LoVo (cell line): ENCODE data around the gene DPF3.

Source experiments
- DNase-seq: peaks from one replicate; pipeline ENCODE4 v3.0.0-alpha.2; 2016; ENCODE audit warnings: low spot score

Gene DPF3

DNA sequence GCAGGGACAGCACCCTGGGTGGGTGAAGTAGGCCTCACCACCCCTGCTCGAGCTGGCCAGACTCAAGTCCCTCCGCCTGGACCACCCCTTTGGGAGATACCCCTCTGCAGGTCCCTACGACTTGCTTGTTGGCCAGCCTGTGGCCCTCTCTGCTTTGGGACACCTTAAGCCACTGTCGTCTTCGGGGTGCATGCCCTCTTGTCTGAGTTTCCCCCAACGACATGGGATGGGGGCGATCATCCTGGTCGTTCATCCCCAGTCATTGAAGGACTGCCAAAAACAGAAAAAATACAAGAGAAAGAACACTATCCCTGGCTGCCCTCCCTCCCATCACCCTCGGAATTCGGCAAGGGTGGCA is 151.1 kb downstream of the DPF3 start:
- DNase-seq: no peak

- DNase-seq: no peak
Observed at GRCh38 chr14:72742118-72742837, 151.6 kb downstream of the DPF3 start.

- no peak for DNase-seq
Observed at GRCh38 chr14:72741826-72742117, 152.1 kb downstream of the DPF3 start.

DNA sequence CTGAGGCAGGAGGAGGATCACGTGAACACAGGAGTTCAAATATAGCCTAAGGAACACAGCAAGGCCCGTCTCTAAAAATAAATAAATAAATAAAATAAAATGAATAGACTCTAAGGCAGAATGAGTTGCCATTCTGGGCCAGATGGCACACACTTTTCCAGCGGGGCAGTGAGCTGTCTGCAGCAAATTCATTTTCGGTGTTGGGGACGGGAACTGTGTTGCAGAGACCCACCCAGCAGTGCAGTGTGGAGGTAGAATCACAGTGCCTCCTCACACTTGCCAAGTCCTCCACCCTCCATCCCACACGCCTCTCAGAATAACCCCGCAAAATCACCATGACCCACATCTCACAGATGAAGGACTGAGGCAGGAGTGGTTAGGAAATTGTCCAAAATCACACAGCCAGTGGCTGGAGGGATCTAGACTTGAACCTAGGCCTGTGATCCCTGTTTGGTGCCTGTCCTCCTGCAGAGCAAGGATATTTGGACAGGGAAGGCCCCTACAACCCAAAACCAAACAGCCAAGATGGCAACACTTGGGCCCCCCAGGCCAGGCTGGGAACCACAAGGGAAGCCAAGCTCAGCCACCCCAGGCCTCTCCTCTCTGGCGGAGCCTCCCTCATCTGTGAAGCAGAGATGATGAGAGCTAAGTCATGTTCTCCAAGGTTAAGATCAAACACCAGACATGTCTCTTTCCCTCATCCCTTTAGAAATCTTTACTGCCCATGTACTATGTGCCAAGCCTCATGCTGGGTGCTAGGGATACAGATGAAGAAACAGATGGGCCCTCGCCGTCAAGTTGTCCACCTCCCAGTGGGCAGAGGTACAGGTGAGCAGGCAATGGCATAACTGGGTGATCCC is 152.7 kb downstream of the DPF3 start:
- no peak for DNase-seq

GRCh38 chr14:72740504-72740961 is 153.4 kb downstream of the DPF3 start:
- no peak for DNase-seq

GRCh38 chr14:72739446-72740405 is 154.2 kb downstream of the DPF3 start:
- no peak for DNase-seq

DNA sequence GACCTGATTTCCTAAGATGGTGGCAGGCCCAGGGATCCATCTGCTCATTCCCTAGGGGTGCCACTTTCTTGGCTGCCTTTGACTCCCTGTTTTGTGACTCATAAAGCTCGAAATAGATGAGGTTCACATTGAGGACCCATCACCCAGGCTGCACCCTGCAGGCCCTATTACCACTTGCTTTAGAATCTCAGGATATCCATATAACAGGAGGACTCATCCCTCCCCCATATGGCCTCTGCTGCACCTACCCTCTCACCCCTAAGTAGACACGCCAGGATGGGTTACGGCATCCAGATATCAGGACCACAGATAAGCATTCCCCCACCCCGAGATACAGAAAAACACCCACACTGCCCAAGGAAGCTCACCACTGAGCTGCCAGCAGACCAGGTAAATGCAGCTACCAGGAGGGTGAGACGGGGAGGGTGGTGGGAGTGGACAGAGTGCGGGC is 155.7 kb downstream of the DPF3 start:
- no peak for DNase-seq

DNA sequence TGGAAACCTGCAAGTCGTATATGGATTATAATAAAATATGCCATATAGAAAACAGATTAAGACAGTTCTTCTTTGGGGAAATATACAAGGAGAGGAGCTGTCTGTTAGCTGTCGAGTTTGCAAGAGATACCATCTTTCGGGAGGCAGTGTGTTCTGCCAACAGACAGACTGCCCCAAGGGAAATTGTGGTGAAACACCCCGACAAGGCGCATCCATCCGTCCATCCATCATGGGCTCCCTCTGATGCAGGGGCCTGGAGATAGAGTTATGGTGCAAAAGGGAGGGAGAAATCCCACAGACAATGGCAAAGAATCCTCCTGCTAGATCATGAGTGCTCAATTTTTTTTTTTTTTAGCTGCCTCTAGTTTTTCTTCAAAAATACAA is 156.3 kb downstream of the DPF3 start:
- DNase-seq: no peak

DNA sequence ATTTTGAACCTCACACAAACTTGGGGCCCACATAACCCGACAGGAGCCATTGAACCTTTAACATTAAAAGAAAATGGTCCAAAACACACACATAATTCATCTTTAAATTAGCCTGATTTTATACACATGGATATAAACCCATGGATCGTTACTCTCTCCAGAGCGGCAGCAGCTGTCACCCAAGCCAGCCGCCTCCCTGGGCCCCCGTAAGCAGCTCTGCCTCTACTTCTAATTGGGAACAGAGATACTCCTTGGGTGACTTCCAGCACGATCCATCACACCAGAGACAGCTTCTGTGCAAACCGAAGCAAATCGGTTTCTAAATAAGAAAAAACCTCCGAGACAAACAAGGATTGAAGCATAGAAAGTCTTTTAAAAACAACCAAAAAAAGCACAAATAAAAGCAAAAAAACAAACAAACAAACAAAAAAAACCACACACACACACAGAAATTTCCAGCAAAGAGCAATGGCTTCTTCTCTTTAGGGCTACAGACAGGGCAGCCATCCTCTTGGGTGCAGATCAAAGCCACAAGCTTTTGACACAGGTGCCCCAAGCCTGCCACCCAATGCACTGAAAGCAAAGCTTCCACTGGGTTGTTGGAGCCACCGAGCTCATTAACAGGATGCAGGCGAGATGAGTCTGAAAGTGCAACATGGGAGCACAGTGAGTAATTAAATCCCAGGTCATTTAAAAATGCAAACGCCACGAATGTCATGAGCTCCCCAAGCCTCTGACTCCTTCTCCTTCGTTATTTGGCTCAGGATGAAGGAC is 156.9 kb downstream of the DPF3 start:
- no peak for DNase-seq

- no peak for DNase-seq
Observed at GRCh38 chr14:72736308-72736707, 157.6 kb downstream of the DPF3 start.

- DNase-seq: no peak
Observed at GRCh38 chr14:72732022-72732780, 161.7 kb downstream of the DPF3 start.

DNA sequence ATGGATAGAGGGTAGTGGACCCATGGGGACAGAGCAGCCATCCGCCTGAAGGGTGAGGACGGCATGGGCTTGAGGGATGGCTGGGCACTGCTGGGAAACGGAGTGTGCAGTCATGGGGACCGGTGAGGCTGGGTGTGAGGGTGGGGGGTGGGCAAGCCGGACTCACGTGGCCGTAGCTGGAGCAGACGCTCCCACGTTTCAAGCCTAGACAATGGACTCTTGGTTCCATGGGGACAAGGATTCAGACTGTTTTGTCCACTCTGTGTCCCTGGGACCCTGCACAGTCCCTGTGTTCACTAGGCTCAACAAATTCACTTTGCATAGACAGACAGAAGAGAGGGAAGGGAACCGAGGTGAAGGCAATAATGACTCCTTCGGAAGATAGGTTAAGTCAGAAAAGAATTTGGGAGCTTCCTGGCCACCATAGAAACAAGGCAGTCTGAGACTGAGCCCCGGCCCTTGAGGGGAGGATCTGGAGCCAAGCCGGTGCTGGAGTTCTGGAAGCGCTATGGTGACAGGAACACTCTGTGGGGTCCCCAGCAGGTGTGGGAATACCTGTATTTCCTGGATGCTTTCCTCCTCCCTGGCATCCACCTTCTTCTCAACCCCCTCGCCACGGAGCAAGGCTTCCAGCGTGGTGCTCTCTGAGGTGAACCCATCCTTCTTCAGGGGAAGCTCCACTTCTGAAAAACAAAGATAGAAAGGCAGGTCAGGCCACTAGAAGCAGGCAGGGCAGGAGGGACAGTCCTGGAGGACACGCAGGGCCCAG is 162.5 kb downstream of the DPF3 start:
- DNase-seq: no peak

DNA sequence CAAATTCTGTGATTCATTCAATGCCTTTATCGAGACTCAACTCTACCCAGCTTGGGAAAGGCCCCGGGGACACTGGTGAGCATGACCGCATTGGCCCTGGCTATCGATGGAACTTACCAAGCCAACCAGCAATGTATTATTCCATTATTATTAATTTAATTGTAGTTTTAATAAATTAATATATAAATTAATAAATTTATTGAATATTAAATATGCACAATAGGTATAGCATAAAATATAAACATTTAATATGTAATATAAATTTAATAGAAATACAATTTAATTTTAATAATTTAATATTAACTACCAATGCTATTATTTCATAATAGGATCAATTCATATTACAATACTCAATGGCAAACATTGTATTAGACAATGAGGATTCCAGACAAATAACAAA is 163.4 kb downstream of the DPF3 start:
- DNase-seq: no peak

GRCh38 chr14:72726444-72726843 is 167.5 kb downstream of the DPF3 start:
- DNase-seq: no peak

DNA sequence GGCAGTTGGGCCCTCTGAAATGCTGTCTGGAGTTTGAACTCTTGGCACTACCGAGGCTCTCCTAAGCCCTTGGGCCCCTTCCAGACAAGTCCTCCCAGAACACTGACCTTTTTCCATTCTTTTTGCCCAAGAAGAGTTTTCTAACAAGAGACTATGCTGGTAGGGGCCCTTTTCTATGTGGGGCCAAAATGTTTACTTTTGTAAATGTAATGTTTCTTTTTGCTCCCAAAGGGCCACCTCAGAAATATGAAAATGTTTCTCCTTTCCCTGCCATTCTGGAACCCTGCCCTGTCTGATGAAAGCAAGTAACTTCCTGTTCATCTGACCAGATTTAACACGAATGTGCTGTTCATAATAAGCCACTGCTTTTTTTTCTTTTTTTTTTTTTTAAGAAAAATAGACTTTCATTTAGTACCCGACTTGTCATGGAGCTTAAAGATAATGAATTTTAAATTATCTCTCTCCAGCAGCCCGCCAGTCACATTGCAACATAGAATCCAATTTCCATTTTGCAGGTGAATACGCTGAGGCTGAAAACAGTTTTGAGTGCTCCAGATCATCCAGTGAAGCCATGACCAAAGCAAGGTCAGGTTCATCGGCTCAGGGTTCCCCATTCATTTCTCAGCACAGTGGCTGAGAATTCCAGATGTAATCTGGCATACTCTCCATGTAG is 169.9 kb downstream of the DPF3 start:
- no peak for DNase-seq

- no peak for DNase-seq
Observed at GRCh38 chr14:72722201-72722785, 171.6 kb downstream of the DPF3 start.

GRCh38 chr14:72721083-72721482 is 172.8 kb downstream of the DPF3 start:
- no peak for DNase-seq

- DNase-seq: no peak
Observed at GRCh38 chr14:72717220-72717619, 176.7 kb downstream of the DPF3 start.

- DNase-seq: no peak
Observed at GRCh38 chr14:72716476-72716875, 177.4 kb downstream of the DPF3 start.
